GM21576 (cell line): ENCODE measurements around the gene ACR.

ENCODE experiments used
- ATAC-seq: cut with Tn5 transposase; IDR thresholded peaks from one replicate; pipeline ENCODE4 v1.9.1; 2021; ENCODE audit warnings: mild to moderate bottlenecking, moderate library complexity; ENCODE audit not compliant: unreplicated experiment

Gene ACR

DNA sequence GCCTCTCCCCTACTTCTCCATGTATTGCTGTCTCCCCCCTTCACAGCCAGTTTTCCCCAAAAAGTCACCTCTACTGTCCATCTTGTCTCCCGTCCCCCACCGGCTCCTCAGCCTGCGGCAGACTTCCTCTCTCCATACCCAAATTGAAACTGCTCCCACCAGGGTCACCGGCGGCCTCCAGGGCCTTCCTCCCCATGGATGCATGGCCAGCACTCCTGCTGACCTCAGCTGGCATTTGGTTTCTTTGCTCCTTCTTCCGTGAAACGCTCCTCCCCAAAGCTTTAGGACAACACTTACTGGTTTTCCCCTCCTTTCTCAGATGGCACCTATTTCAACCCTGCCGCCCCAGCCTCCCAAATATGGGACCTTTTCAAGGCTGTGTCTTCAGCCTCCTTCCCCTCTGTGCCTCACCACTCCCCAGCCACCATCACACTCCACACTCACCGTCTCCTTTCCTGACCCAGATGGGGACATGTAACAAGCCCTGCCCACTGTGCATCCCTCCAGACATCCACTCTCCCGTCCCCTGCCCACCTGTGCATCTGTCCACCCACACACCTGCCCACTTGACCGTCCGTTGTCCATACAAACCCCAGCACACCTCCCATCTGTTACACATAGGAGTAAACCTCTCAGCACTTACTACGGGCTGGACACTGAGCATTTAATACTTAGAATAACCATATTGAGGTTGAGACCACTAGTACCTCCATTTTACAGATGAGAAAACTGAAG, 21.5 kb upstream of the ACR start:
- no peak for ATAC-seq

DNA sequence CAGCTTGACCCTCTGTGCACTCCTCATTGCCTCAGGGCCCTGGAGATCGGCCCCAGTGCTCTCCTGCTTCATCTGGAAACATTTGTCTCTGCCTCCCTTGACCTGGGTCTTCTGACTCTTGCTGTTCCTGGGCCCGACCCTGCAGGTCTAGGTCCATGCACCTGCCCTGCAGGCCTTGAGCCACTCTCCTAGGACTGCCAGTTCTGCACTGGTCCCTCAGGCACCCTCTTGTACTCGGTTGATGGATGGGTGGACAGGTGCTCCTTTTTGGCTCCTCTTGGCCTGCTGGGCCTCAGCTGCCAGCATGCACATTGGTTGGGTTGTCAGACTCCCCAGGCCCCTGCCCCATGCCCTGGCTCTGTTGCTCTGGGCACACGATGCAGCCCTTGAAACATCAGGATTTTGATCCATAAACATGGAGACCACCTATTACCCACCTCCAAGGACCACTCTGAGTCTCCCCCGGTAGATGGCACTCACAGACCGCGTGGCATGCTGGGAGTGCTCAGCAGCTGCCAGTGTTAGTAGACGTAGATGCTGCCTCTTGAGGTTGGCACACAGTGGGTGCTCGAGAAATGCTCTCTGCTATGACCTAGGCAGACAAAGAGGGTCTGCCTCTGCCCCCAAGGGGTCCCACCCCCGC, 20.2 kb upstream of the ACR start:
- ATAC-seq = no peak

DNA sequence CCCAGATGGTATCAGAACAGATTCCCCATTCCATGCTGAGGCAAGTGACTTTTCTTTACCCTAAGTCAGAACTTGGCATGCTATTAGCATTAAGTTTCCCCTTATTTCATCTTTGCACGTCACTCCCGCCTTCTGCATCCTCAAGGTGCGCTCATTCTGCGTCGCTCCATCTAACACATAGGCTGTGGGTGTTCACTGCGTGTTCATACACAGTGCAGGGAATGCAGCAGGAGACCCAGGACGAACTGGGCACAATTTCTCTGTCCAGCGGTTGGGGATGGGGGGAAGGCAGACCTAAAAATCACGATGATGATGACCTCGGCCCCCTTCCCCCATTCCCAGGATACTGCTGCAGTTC, 19.7 kb upstream of the ACR start:
- no peak for ATAC-seq

DNA sequence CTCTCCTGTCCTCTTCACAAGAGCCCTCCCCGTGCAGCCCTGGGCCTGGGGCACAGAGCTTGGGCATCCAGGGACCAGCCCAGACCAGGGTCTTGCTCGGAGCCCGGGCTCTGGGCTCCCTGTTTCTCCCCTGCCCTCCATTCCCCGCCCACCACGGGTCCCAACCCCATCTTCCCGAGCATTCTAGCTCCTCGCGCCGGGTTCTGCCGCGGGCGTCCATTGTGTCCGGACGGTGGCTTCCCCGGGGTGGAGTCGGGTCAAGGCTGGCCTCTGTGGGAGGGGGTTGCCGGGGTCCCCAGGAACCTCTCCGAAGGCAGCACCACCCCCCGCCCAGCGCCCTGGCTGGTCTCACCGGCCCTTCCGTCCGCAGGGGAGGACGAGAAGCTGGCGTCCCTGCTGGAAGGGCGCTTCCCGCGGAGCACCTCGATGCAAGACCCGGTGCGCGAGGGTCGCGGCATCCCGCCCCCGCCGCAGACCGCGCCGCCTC, 18.1 kb upstream of the ACR start:
- ATAC-seq = no peak

DNA sequence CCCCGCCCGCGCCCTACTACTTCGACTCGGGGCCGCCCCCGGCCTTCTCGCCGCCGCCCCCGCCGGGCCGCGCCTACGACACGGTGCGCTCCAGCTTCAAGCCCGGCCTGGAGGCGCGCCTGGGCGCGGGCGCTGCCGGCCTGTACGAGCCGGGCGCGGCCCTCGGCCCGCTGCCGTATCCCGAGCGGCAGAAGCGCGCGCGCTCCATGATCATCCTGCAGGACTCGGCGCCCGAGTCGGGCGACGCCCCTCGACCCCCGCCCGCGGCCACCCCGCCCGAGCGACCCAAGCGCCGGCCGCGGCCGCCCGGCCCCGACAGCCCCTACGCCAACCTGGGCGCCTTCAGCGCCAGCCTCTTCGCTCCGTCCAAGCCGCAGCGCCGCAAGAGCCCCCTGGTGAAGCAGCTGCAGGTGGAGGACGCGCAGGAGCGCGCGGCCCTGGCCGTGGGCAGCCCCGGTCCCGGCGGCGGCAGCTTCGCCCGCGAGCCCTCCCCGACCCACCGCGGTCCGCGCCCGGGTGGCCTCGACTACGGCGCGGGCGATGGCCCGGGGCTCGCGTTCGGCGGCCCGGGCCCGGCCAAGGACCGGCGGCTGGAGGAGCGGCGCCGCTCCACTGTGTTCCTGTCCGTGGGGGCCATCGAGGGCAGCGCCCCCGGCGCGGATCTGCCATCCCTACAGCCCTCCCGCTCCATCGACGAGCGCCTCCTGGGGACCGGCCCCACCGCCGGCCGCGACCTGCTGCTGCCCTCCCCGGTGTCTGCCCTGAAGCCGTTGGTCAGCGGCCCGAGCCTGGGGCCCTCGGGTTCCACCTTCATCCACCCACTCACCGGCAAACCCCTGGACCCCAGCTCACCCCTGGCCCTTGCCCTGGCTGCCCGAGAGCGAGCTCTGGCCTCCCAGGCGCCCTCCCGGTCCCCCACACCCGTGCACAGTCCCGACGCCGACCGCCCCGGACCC, 17.4 kb upstream of the ACR start:
- ATAC-seq = no peak

DNA sequence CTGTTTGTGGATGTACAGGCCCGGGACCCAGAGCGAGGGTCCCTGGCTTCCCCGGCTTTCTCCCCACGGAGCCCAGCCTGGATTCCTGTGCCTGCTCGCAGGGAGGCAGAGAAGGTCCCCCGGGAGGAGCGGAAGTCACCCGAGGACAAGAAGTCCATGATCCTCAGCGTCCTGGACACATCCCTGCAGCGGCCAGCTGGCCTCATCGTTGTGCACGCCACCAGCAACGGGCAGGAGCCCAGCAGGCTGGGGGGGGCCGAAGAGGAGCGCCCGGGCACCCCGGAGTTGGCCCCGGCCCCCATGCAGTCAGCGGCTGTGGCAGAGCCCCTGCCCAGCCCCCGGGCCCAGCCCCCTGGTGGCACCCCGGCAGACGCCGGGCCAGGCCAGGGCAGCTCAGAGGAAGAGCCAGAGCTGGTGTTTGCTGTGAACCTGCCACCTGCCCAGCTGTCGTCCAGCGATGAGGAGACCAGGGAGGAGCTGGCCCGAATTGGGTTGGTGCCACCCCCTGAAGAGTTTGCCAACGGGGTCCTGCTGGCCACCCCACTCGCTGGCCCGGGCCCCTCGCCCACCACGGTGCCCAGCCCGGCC, 16.7 kb upstream of the ACR start:
- ATAC-seq = no peak

DNA sequence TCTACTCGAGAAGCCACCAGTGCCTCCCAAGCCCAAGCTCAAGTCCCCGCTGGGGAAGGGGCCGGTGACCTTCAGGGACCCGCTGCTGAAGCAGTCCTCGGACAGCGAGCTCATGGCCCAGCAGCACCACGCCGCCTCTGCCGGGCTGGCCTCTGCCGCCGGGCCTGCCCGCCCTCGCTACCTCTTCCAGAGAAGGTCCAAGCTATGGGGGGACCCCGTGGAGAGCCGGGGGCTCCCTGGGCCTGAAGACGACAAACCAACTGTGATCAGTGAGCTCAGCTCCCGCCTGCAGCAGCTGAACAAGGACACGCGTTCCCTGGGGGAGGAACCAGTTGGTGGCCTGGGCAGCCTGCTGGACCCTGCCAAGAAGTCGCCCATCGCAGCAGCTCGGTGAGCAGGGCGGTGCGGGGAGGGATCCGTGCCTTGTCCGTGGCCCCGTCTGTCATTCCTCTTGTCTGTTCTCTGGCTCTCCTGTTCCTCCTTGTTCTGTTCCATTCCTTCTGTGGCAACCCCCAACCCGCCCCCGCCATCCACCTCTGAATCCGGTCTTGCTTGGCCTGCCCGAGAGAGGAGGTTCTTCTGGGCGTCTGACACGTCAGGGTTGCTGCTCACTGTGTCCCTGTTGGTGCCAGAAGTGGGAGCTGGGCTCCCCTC, 15.8 kb upstream of the ACR start:
- no peak for ATAC-seq

DNA sequence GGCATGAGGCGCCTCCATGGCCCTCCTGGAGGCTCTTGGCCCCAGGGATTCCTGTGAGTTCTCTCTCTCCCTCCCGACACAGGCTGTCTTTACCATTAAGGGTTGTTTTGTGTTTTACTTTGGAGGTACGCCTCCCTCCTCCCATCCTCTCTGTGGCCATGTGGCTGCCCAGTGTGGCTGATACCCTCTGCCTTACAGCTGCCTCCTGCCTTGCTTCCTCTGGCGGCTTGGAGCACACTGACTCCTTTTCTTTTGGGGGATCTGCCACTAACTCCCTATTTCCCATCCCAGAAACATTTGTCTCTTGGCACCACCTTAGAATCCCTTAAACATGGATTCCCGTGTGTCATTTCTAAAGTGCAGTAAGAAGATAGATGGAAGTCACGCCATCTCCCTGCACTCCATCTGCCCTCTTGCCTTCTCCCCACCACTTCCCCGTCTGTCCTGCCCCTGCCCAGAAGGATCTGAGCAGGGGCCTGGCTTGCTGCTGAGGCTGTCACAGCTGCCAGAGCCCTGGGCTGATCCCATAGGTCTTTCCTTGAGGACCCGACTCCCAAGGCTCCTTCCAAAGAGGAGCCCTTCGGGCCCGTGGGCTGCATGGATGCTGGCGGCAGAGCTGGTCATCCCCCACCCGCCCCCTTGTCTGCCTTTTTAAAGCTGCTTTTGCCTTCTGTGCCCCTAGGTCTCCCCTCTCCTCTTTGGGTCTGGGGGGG, 15.1 kb upstream of the ACR start:
- no peak for ATAC-seq

DNA sequence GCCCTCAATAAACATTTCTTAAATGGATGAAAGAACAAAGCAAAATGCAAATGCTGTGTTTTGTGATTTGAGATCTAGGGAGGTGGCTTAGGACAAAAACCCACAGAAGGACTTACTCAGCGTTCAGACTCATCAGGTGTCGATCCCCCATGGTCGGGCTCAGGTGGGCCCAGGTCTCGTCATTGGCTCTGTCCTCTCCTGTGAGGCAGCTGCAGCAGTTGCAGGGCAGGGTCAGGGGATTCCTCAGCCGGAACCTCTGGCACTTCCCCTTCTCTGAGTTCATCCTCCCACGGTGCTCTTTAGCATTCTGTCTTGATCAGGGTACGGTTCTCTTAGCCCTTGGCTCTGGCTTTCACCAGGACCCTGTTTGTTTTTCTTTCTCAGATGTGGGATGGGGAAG, 14.0 kb upstream of the ACR start:
- ATAC-seq = no peak

DNA sequence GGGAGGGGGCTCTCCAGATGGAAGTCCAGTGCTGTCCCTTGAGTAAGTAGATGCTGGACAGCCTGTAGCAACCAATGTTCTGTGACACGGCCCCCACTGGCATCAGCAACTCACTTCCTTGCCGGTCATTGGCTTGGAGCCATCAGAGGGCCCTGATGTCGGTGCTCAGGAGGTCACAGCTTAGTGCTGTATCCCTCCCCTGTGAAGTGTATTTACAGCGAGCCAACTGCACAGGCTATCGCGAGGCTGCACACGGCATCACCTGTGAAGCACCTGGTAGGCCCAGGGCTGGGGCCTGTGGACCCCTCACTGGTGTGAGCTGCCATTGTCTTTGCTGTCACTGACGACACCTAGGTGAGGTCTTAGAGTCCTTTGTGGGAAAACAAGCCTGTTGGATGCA, 13.4 kb upstream of the ACR start:
- no peak for ATAC-seq

DNA sequence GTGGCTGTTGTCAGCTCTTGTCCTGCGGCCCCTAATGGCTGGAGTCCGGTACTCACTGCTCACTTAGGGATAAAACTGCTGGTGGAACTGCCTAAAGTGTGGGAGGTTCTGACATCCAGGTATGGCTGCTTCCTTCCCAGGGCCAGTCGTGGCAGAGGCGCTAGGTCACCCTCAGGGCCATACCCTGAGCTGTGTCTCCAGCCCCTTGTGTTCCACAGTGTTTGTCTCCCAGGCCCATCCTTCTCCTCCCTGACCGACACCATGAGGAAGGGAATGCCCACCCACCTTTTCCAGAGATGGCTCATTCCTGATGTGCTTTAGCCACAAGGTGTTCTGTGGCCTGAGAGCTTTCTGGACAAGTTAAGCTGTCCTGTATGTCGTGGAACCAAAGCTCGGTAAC, 12.4 kb upstream of the ACR start:
- ATAC-seq = no peak

DNA sequence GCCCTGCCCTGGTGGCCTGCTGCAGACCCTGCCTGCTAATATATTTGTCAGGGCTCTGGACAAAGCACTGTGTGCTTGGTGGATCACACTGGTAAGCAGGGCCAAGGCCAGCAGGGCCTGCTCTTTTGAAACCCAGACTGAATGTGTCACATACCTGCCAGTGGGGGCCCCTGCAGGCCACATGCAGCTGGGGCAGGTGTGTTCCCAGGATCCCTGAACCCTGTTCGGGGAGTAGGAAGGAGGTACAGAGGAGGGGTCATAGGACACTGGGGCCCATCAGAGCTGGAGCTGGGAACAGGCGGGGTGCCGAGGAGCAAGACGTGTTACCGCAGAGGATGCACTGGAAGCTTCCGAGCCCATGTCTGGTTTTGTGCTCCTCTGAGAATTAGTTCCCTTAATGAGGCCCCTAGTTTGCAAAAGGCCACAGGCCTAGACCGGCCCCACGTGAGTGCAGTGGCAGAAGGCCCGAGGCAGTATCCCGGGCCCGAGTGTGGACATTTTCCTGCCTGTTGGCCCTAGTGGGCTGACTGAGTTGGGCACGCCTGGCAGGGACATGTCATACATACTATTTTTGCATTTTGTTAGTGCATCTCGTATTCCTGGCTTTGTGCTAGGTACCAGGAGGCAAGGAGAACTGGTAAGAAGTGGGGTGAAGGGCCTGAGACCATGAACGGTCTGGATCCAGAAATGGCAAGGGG, 11.2 kb upstream of the ACR start:
- no peak for ATAC-seq

DNA sequence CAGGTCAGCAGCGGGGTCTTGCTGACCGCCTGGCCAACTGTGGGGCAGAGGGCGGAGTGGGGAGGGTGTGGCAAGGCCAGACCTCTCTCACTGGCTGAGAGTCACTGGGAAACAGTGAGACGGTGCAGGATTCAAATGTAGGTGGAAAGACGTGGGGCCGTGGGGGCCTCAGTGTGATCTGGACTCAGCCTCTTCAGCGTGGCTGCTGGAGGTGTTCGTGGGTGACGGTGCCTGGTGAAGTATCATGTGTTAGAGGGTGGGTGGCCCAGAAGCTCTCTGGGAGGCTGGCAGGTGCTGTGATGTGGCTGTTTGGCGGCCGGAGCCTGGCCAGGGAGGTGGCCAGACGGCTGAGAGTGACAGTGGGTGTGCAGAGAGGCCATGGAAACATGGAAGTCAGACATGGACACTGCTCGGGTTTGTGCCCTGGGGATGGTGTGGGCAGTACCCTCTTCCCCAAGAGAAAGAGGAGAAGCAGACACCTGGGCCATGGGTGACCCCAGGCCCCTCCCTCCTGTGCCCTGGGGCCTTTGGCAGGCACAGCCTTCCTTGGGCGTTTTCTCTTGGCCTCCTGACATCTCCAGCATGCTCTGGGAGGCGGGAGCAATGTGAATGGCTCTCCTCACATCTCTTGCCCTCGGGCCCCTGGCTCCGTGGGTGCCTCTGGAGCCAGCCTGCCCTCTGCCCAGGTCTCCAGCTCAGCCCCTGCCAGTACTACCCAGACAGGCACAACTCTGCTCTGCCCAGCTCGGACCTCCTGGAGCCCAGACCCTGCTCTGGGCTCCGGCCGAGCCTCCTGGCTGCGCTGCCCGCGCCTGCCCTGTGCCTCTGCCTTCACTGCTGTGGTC, 10.1 kb upstream of the ACR start:
- ATAC-seq = no peak

DNA sequence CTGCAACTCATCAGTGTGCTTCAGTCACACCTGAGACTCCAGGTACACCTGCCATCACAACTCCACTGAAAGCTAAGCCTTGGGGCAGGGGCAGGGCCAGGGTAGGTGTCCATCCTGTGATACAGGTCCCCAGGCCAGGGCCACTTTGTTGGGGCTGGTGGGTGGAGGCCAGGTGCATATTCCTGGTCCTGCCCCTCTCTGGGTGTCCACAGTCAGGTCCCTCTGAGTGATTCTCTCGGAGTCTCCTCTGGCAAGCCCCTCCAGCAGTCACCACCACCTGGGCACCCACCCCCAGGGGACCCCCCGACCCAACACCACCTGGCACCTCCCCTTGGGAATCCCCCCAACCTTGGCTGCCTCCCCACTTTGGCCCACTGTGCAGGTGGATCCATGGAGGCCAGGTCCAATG, 9.5 kb upstream of the ACR start:
- ATAC-seq = no peak

DNA sequence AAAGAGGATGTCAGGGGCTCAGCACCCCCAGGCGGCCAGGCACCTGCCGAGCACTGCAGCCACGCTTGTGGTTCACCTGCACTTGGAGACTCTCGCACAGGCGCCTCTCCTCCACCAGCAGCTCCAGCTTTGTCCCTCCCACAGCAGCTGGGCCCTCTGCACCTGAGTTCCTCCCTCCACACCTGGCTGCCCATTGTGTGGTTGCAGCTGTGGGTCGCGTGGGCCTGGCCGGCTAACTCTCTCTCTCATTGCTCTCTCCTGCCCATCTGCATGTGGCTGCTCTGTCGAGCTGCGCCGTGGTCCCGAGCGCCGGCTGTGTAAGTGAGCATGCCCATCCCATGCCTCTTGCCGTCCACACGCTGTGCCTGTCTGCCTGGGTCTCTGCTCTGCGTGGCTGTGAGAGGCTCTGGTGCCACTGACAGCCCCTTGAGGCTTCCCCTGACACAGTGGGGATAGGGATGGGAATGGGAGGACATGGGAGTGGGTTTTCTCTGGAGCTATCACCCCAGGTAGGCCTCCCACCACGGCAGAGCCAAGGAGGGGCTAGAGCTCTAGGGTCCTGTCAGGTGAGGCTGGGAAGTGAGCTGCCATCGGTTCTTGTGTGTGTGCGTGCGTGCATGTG, 8.5 kb upstream of the ACR start:
- ATAC-seq = no peak

DNA sequence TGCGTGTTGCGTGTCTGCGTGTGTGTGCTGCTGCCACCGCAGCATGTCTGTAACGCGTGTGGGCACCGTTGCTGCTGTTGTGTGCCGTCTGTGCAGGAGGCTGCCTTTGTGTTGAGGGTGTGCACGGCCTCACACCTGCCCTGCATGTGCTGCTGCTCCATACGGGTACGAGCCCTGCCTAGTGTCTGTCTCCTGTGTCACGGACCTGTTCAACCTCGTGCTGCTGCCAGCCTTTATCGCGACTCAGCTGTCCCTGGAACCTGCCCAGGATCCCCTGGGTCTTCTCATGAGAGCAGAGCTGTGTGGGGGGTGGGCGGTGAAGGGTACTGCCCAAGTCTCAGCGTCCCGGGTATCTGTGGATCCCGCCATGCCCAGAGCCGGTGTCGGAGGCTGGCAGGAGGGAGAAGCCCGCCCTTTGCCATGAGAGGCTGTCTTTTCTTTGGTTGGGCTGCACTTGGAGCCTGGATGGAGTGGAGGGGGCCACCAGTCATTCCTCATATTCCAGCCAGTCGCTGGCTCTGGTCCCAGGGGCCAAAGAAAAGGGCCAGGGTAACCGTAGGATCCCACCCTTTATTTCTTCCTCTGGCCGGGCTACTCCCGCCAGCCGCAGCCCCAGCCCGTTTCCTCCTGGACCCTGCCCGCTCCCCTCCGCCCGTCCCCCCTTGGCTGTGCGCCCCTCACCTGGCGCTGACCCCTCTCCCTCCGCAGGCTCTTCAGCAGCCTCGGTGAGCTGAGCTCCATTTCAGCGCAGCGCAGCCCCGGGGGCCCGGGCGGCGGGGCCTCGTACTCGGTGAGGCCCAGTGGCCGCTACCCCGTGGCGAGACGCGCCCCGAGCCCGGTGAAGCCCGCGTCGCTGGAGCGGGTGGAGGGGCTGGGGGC, 7.8 kb upstream of the ACR start:
- no peak for ATAC-seq

DNA sequence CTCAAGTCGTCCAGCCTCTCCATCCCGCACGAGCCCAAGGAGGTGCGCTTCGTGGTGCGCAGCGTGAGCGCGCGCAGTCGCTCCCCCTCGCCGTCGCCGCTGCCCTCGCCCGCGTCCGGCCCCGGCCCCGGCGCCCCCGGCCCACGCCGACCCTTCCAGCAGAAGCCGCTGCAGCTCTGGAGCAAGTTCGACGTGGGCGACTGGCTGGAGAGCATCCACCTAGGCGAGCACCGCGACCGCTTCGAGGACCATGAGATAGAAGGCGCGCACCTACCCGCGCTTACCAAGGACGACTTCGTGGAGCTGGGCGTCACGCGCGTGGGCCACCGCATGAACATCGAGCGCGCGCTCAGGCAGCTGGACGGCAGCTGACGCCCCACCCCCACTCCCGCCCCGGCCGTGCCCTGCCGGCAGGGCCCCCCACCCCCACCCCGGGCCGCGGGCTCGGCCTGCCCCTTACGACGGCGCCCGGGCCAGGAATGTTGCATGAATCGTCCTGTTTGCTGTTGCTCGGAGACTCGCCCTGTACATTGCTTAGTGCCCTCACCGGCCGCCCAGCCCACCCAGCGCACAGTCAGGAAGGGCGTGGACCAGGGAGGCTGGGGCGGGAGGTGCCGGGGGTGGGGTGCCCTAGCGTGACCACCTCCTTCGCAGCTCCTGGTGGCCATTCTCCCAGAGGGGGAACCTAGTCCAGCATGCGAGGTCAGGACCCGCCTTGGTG, 6.9 kb upstream of the ACR start:
- no peak for ATAC-seq
